GM12891 (cell line): ENCODE data around the gene CDH23.

Experiments used
- DNase-seq: peaks from one replicate; pipeline ENCODE4 v3.0.0; 2011; ENCODE audit warnings: low spot score; ENCODE audit not compliant: insufficient read length
- FAIRE-seq: peaks from 2 replicates; lab custom pipeline; 2011; peaks lifted over from hg19 to GRCh38; lab: Jason Lieb, UNC
- PAX5 ChIP-seq: IDR thresholded peaks from 2 replicates; pipeline ENCODE4 v1.6.1; 2011; ENCODE audit warnings: low read length, moderate library complexity, mild to moderate bottlenecking; ENCODE audit not compliant: insufficient read depth, severe bottlenecking
- POLR2A ChIP-seq: IDR thresholded peaks from 2 replicates; pipeline ENCODE4 v1.6.1; 2011; ENCODE audit warnings: low read depth, low read length, control low read depth
- POLR2AphosphoS5 ChIP-seq: IDR thresholded peaks from 2 replicates; pipeline ENCODE4 v1.6.1; 2011; ENCODE audit warnings: low read depth, low read length, control low read depth
- POU2F2 ChIP-seq: IDR thresholded peaks from 2 replicates; pipeline ENCODE4 v1.6.1; 2011; ENCODE audit warnings: low read depth, mild to moderate bottlenecking, control low read depth, low read length, moderate library complexity
- SPI1 ChIP-seq: IDR thresholded peaks from 2 replicates; pipeline ENCODE4 v1.6.1; 2011; ENCODE audit warnings: low read depth, low read length, control low read depth
- TAF1 ChIP-seq: IDR thresholded peaks from 2 replicates; pipeline ENCODE4 v1.6.1; 2011; ENCODE audit warnings: low read depth, low read length, control low read depth

Gene CDH23

GRCh38 chr10:71568896-71569492, 172.3 kb downstream of the CDH23 start:
- DNase-seq (no peak), FAIRE-seq (no peak)
- TF ChIP-seq POLR2AphosphoS5, result no peak
- TF ChIP-seq TAF1, result no peak
- no peak for TF ChIP-seq SPI1
- no peak for TF ChIP-seq POU2F2
- TF ChIP-seq PAX5, result no peak
- no peak for TF ChIP-seq POLR2A

GRCh38 chr10:71569775-71570588, 173.3 kb downstream of the CDH23 start:
- TF ChIP-seq SPI1 (no peak), POU2F2 (no peak), POLR2AphosphoS5 (no peak), TAF1 (no peak), POLR2A (no peak)
- DNase-seq (peak; percentile 77), FAIRE-seq (peak; percentile 20)

DNA sequence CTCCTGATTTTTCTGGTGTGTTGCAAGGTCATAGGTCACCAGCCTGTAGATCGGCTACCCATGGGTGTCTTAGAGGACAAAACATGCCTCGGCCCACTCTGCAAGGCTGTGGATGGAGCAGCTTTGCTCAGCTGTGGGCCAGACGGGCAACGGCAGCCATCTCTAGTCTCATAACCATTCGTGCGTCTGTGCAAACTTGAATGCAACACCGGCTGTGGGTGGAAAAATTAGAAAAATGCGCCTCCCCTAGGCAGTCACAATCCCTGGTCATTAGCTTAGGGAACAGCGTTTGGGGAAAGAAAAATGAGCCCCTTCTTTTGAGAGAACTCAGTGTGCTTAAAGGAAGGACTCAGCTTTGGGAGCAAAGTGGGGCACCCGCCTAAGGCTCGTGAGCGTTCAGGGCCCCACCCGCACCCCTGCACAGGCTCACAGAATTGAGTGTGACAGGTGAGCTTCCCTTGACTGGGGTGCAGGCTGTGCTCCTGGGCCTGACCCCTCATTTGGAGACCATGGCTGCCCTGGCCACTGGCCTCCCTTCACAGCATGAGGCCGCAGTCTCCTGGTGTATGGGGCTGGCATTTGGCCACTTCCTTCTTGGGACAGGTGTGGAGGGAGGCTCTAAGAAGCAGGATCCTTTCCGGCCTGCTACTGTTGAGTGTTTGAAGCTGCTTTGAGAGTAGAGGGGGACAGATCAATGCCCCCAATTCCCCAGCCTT, 174.9 kb downstream of the CDH23 start:
- FAIRE-seq, result no peak
- DNase-seq, result no peak
- TF ChIP-seq TAF1, result no peak

GRCh38 chr10:71572962-71573361, 176.2 kb downstream of the CDH23 start:
- TF ChIP-seq SPI1 (no peak), PAX5 (no peak), POLR2A (no peak), POU2F2 (no peak), POLR2AphosphoS5 (no peak), TAF1 (no peak)
- FAIRE-seq (no peak), DNase-seq (no peak)

- FAIRE-seq (no peak), DNase-seq (no peak)
- TF ChIP-seq POLR2AphosphoS5, result no peak
- no peak for TF ChIP-seq TAF1
- TF ChIP-seq PAX5, result no peak
- no peak for TF ChIP-seq POLR2A
- no peak for TF ChIP-seq POU2F2
- TF ChIP-seq SPI1, result no peak
Measured at GRCh38 chr10:71573562-71574518, 177.1 kb downstream of the CDH23 start.

DNA sequence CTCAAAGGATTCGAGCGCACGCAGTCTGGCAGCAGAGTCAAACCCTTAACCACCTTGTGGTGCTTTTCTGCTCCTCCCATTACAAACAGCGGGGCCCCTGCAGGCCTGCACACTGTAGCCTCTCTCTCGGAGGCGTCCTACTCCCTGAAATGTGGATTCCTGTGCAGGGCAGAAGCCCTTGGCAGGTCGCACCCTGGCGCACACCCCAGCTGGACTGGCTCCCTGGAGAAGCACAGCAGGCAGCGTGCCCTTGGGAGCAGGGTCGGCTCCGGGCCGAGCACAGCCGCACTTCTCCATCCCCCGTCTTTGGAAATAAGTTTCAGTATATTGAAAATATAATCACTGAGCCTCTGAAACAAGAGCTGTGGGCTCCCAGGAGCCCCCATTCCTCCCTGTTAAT, 178.7 kb downstream of the CDH23 start:
- DNase-seq (no peak), FAIRE-seq (no peak)
- no peak for TF ChIP-seq POLR2A
- no peak for TF ChIP-seq TAF1
- no peak for TF ChIP-seq SPI1
- no peak for TF ChIP-seq PAX5
- TF ChIP-seq POLR2AphosphoS5, result no peak

- no peak for TF ChIP-seq POLR2AphosphoS5
- no peak for TF ChIP-seq POLR2A
- no peak for TF ChIP-seq PAX5
- TF ChIP-seq SPI1, result no peak
- TF ChIP-seq POU2F2, result no peak
- TF ChIP-seq TAF1, result no peak
- FAIRE-seq, result no peak
- DNase-seq, result no peak
Measured at GRCh38 chr10:71575934-71576801, 179.4 kb downstream of the CDH23 start.

GRCh38 chr10:71576842-71577241, 180.1 kb downstream of the CDH23 start:
- DNase-seq, result no peak
- peak; percentile 33 for FAIRE-seq
- no peak for TF ChIP-seq POLR2AphosphoS5
- TF ChIP-seq SPI1, result no peak
- TF ChIP-seq POU2F2, result no peak
- no peak for TF ChIP-seq POLR2A
- TF ChIP-seq TAF1, result no peak
- no peak for TF ChIP-seq PAX5

- no peak for TF ChIP-seq SPI1
- no peak for TF ChIP-seq POLR2AphosphoS5
- TF ChIP-seq PAX5, result no peak
- no peak for TF ChIP-seq POU2F2
- no peak for TF ChIP-seq POLR2A
- no peak for TF ChIP-seq TAF1
- no peak for FAIRE-seq
Measured at GRCh38 chr10:71577345-71577744, 180.6 kb downstream of the CDH23 start.

More at GRCh38 chr10:71577345-71577744, 180.6 kb downstream of the CDH23 start:
- DNase-seq, result no peak
